ENCODE results near the gene GBP5.
"Not testable (repeated sequence)": the region's sequence is repeated elsewhere in the genome, so short reads cannot be mapped to it uniquely, and the experiment has no call there.

Gene GBP5

DNA sequence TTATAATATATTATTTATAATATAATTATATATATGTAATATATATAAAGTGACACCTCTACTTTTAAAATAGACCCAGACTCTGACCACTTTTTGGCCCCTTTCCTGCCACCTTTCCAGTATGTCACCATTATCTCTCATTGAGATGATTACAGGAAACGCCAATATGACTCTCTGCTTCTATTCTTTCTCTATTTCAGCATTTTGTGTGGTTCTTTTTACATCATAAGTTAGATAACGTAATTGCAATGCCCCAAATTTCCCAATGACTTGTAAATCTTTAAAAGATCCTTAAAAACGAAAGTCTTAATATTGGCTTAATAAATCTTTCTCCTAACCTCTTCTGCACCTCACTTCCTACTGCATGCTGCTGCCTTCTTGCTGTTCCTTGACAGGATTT, 8.1 kb upstream of the GBP5 start:
- DNase-seq = no peak

DNA sequence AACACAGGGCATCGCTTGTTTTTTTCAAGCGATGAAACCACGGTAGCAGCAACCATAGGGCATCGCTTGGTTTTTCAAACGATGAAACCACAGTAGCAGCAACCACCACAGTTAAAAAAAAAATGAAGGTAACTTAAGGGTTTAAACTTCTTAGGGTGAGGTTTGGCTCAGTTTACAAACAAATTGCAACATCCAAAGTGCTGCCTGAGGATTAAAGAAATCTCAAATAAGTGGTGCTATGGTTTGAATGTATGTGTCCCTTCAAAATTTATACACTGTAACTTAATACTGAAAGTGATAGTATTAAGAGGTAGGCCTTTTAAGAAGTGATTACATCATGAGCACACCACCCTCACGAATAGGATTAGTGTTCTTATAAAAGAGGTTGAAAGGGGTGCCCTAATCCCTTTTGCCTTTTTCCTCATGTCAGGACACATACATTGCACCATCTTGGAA, 6.4 kb upstream of the GBP5 start:
- no peak for DNase-seq

DNA sequence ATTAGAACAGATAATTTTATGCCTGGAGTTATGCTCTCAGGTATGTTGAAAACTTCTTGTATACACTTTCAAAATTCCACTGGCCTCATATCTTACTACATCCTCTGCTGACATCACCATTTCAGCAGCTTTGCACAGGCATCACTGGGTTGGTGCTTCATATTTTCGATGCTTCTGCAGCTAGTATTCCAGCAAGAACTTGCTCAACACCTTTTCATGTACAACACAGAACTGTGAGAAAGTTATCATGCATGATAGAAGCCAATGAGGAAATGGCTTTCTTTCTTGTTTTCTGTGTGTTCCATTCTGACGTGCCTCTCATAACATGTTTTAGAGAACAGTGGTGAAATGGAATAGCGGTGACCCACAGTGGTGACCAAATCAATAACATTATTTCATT, 5.1 kb upstream of the GBP5 start:
- no peak for DNase-seq

DNA sequence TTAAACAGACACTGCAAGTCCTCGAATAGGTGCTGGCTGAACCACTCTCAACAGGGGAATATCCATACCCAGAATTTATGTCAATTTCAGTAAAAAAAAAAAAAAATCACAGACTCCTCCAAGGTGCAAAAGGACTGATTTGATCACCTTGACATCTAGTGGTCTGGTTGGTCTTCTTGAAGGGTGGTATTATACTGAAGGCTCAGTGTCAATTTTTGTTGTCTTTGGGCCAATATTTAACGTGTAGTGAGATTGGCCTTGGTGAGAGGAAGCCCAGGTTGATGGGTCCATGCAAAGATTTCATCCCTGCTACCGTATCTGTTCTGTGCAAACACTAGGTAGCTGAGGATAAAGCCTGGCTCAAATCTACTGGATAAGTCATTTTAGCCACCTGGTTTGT, 4.0 kb upstream of the GBP5 start:
- no peak for DNase-seq

DNA sequence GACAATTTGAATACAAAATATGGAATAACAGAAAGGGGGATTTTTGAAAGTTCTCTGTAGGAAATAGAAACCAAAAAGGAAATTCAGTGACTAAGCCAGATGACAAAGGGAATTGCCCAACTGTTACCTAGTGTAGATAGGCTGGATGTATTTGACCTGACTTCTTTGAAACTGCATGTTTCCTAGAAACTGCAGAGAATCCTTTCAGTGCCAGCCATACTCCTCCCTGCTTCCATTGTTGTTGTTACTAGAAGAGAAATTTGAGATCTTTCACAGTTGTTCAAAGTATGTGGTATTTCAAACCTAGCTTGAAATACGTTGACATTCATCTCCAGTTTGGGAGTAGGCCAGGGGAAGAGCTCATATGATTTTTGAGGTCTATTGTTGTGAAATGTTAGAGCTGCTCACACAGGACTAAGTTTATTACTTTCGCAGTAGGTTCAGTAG, 1.8 kb upstream of the GBP5 start:
- no peak for DNase-seq

DNA sequence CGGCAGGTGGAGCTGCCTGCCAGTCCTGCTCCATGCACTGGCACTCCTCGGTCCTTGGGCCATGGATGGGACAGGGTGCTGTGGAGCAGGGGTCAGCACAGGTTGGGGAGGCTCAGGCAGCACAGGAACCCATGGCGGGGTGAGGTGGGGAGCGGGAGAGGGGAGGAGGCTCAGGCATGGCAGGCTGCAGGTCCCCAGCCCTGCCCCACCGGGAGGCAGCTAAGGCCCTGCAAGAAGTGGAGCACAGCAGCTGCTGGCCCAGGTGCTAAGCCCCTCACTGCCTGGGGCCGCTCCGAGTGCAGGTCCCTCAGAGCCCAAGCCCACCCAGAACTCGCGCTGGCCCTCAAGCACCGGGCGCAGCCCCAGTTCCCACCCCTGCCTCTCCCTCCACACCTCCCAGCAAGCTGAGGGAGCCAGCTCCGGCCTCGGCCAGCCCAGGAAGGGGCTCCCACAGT, 691 bp upstream of the GBP5 start:
- DNase-seq = no peak

DNA sequence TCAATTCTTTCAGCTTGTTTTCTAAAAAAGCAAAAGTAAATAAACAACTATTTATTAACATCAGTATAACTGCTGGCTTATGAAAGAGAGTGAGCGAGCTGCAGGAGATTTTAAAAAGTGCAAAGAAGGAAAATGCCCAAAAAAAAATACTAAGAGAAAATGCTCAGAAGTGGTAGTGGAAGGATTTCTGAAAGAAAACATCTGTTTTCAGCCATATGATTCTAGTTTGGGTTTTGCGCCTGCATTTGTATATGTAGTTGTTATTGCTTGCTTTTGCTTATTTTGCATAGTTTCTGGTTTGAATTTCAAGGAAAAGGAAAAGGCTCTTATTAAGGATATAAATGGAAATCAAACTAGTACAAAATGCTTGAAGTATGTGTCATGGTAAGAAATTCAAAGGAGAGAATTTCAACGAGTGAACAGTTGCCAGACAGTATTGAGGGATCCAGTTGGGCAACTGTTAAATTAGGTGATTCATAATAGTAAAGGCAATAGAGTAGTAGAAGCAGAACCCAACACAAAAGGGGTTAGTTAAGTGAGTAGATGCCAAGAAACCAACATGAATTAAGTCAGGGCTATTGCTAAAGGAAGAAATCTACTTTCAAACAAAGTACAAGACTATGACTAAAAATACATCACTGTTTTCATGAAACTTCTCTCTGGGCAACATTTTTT, 1.2 kb downstream of the GBP5 start:
- no peak for DNase-seq

DNA sequence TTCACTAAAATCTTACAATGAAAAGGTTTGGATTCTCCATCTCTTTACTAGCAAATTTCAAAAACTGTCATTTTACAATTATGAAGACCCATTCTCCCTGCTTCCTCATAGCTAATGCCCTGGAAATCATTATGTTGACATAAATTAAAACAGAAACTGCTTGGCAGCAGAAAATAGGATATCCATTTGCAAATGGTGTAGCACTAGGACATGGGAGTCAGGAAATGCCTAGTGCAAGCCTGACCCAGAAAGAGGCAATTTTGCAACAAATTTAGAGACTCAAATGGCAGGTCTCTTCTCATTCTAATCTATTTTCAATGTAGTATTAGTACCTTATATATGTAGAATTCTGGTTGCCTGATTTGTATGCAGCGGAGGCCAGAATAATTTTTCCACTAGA, 2.2 kb downstream of the GBP5 start:
- no peak for DNase-seq

DNA sequence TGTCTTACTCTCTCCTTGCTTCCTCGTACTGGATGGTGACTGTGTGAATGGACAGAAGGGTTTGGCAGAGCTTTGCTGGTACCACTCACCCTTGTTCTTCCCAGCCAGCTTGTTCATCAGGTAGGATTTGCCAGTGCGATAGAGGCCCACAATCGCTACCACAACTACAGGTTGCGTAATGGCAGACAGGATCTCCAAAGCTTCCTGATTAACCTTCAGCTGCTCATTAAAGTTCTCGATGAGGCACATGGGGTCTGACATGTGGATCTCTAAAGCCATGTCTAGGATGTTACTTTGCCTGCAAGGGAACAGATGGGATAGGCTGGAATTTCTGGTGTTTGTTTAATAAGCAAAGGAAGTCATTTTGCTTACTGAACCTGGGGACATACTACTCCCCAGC, 3.4 kb downstream of the GBP5 start:
- DNase-seq = no peak

DNA sequence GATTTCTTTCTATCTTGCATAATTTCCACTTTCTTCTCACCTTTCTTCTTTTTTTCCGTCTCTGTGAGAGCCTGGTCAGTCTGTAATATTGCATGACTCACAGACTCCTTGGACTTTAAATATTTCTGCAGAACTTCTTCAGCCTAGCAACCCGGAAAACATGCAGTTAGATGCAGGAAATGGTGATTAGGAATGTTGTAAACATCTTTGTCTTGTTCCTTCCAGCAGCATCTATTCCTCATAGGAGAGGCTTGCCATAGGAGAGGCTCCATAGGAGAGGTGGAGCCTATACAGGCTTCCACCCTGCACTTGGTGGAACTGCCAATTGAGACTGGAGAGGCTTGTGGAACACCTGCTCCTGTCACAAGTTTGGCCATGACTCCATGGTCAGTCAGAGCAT, 10.0 kb downstream of the GBP5 start:
- no peak for DNase-seq

DNA sequence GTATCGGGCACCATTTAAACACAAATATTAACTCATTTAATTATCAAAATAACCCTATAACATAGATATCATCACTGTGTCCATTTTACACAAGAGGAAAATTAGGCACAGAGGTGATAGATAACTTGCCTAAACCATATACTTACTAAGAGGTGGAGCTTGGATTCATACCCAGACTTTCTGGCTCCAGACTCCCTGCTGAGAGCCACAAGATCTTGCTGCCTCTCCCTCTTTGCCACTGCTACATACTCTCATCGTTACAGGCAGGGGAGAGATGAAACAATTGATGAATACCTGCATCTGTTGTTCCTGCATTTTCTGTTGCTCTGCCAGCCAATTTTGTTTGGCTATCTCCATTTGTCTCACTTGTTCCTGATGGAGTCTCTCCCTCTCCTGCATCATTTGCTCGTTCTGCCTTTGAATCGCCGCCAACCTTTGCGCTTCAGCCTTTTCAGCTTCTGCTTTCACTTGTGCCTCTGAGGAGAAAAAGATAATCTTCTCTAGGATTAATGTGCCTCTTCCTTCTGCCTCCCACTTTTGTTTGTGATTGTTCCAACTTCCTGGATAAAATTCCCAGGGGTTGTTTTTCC, 10.6 kb downstream of the GBP5 start:
- DNase-seq = peak; percentile 33

DNA sequence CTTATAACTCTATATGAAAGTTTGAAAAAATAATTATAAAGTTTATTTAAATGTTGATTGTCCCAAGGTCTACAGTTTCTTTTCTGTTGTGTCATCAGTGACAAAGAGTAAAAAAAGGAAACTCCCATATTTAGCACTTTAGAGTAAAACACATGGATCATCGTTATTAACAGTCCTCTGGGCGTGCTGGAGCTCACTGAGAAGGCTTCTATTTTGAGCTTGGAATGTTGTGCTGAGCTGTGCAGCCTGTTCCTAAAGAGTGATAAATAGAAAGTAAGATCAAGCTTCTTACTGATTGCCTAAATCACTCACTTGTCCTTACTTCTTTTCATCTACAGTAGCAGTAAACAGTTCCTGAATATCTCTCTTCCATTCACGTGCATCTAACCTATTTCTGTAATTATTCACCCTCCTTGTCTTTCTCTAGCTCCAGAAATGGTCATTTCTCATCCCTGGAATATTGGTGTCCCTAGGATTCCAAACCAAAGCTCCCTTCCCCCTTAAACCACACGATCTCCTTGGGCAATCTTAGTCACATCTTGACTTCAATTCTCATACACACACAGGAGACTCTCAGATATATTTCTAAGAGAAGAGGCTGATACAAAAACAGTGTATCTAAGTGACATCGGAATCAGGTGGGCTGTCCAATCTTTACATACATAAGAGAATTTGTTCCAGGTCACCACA, 11.9 kb downstream of the GBP5 start:
- no peak for DNase-seq

DNA sequence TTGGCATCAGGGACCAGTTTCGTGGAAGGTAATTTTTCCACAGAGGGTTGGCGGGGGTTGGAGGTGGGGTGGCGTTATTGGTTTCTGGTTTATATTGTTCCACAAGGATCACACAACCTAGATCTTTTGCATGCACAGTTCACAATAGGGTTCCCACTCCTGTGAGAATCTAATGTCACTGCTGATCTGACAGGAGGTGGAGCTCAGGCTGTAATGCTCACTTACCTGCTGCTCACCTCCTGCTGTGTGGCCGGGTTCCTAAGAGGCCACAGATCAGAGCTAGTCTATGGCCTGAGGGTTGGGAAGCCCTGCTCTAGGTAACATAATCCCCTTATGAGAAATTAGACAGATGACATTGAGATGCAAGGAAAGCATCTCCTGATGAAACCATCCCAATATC, 12.6 kb downstream of the GBP5 start:
- no peak for DNase-seq

DNA sequence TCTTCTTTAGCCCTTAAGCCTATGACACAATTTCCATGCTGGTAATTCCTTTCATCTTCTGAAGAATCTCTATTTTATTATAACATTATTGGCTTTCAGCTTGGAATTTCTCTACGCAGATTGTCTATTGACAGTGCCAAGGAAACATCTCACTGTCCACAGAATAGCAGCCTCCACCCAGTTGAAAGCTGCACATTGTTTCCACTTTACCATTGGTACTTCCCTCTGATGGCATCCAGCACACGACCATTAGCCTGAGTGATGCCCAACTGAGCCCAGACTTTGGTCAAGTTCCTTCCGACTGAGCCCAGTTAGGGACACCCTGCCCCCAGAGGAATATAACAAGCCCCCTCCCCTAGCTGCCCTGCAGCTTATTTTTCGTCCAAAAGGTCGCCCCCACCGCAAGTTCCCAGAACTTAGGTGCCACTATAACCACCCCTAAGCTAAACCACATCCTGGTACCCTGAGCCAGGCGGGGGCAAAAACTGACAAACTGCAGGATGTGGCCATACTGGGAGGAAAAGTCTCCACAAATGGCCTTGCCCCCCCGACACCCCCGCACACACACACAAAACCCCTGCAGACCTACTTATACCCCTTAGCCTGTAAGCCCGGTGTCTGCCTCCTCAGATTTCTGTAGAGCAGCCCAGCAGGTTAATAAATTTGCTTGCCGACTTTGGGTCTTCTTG, 13.2 kb downstream of the GBP5 start:
- DNase-seq = no peak

DNA sequence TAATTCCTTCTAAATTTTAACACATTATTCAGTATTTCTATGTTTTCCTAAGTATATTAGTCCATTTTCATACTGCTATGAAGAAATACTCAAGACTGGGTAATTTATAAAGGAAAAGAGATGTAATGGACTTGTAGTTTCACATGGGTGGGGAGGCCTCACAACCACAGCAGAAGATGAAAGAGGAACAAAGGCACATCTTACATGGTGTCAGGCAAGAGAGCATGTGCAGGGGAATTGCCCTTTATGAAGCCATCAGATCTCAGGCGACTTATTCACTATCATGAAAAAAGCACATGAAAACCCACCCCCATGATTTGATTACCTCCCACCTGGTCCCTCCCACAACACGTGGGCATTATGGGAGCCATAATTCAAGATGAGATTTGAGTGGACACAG, 15.6 kb downstream of the GBP5 start:
- no peak for DNase-seq

DNA sequence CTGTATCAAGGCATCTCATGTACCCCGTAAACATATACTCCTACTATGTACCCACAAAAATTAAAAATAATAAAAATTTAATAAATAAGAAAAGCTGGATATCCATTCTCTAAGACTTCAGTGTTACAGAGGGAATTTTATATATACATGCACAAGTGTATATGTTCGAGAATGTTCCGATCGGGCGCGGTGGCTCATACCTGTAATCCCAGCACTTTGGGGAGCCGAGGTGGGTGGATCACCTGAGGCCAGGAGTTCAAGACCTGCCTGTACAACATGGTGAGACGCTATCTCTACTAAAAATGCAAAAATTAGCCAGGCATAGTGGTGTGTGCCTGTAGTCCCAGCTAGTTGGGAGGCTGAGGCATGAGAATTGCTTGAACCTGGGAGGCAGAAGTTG, 17.1 kb downstream of the GBP5 start:
- not testable (repeated sequence) for DNase-seq

DNA sequence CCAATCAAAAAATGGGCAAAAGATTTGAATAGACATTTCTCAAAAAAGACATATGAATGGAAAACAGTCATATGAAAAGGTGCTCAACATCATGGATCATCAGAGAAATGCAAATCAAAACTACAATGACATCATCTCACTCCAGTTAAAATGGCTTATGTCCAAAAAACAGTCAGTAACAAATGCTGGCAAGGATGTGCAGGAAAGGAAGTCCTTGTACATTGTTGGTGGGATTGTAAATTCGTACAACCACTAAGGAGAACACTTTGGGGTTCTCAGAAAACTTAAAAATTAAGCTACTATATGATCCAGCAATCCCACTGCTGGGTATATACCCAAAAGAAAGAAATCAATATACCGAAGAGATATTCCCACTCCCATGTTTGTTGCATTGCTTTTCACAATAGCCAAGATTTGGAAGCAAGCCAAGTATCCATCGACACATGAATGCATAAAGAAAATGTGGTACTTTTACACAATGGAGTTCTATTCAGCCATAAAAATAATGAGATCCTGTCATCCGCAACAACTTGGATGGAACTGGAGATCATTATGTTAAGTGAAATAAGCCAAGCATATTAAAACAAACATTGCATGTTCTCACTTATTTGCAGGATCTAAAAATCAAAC, 17.9 kb downstream of the GBP5 start:
- peak; percentile 79 for DNase-seq

DNA sequence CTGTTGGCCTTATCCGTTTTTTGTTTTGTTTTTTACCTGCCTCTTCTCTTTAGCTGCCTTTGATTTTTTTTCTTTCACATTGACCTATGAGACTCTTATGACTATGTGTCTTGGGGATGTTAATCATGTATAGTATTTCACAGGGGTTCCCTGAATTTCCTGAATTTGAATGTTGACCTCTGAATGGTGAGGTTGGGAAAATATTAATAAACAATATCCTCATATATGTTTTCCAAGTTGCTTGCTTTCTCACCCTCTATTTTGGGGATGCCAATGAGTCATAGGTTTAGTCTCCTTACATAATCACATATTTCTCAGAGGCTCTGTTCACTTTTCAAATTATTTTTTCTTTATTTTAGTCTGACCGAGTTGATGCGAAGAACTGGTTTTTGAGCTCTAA, 29.6 kb downstream of the GBP5 start:
- no peak for DNase-seq
